ENCODE measurements around the gene PTPN12.
"Not testable (repeated sequence)": the region's sequence is repeated elsewhere in the genome, so short reads cannot be mapped to it uniquely, and the experiment has no call there.

The PTPN12 gene

GRCh38 chr7:77528368-77528767 is 8.7 kb upstream of the PTPN12 start:
- ChIA-PET POLR2A (ENCODE audit: low non-redundant PET) (interaction anchor here (0.9 kb wide), 1 partner anchor 8 kb away, joined by 4 read pairs; no protein-coding TSS in a partner anchor), CTCF (no interaction called here)
- no peak overlapping the region for H3K27ac ChIP-seq
- DNase-seq (ENCODE audit: low spot score): peak; percentile 7
- TF ChIP-seq, protein P1, sequence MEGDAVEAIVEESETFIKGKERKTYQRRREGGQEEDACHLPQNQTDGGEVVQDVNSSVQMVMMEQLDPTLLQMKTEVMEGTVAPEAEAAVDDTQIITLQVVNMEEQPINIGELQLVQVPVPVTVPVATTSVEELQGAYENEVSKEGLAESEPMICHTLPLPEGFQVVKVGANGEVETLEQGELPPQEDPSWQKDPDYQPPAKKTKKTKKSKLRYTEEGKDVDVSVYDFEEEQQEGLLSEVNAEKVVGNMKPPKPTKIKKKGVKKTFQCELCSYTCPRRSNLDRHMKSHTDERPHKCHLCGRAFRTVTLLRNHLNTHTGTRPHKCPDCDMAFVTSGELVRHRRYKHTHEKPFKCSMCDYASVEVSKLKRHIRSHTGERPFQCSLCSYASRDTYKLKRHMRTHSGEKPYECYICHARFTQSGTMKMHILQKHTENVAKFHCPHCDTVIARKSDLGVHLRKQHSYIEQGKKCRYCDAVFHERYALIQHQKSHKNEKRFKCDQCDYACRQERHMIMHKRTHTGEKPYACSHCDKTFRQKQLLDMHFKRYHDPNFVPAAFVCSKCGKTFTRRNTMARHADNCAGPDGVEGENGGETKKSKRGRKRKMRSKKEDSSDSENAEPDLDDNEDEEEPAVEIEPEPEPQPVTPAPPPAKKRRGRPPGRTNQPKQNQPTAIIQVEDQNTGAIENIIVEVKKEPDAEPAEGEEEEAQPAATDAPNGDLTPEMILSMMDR (conservative IDR thresholded peaks at IDR 0.05; ENCODE audit: low read depth): no peak

- no peak for DNase-seq (ENCODE audit: low spot score)
- CTCF ChIA-PET: interaction anchor here (0.6 to 0.7 kb wide), 2 partner anchors 36 to 73 kb away, joined by 3 read pairs; no protein-coding TSS in a partner anchor
- POLR2A ChIA-PET (ENCODE audit: low non-redundant PET): no interaction called here
- TF ChIP-seq, protein P1 (conservative IDR thresholded peaks at IDR 0.05; ENCODE audit: low read depth): no peak
- H3K27ac ChIP-seq: no peak overlapping the region
Measured at GRCh38 chr7:77529279-77529678, 7.8 kb upstream of the PTPN12 start.

DNA sequence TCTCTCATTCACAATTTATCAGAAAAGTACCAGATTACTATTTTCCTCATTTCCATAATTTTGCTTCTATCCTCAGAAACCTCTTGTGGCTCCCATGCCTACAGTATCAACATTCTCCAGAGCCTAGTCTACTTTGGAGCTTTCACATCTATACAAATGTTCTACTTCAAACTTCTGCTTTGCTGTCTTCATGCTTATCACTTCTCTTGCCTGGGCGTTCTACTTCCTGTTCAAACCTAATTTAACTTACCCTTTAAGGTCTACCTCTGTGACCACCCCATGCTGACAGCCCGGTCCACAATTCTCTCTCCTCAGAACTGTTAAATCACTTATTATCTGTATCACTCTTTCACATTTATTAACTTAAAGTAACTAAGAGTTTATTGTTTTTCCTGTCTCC is 6.1 kb upstream of the PTPN12 start:
- TF ChIP-seq, protein P1 (conservative IDR thresholded peaks at IDR 0.05; ENCODE audit: low read depth): no peak
- no peak overlapping the region for H3K27ac ChIP-seq
- no peak for DNase-seq (ENCODE audit: low spot score)
- ChIA-PET CTCF (no interaction called here), POLR2A (ENCODE audit: low non-redundant PET) (no interaction called here)

- ChIA-PET CTCF (no interaction called here), POLR2A (ENCODE audit: low non-redundant PET) (no interaction called here)
- H3K27ac ChIP-seq: no peak overlapping the region
- TF ChIP-seq, protein P1 (conservative IDR thresholded peaks at IDR 0.05; ENCODE audit: low read depth): no peak
- no peak for DNase-seq (ENCODE audit: low spot score)
Measured at GRCh38 chr7:77532247-77532646, 4.8 kb upstream of the PTPN12 start.

DNA sequence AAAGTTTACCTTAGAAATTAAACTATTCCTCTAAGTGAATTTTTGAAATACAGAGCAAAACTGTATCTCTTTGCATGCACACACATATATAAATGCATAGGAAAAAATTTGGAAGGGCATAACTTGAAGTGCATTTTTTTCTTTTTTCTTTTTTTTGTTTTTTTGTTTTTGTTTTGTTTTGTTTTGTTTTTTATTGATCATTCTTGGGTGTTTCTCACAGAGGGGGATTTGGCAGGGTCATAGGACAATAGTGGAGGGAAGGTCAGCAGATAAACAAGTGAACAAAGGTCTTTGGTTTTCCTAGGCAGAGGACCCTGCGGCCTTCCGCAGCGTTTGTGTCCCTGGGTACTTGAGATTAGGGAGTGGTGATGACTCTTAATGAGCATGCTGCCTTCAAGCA is 4.4 kb upstream of the PTPN12 start:
- POLR2A ChIA-PET (ENCODE audit: low non-redundant PET); H3K27ac ChIP-seq; CTCF ChIA-PET; DNase-seq (ENCODE audit: low spot score): not testable (repeated sequence)

GRCh38 chr7:77534046-77534445 is 3.0 kb upstream of the PTPN12 start:
- DNase-seq (ENCODE audit: low spot score); CTCF ChIA-PET; H3K27ac ChIP-seq; POLR2A ChIA-PET (ENCODE audit: low non-redundant PET): not testable (repeated sequence)

DNA sequence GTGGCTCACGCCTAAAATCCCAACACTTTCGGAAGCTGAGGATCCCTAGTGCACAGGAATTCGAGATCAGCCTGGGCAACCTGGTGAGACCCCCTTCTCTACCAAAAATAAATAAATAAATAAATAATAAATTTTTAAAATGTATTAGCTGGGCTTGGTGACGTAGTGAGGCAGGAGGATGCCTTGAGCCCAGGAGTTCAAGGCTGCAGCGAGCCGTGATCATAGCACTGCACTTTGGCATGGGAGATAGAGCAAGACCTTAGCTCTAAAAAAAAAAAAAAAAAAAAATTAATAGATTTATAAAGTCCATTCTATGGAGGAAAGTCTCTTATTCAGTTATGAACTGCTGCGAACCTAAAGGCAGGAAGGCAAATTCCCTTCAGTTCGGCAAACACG is 1.1 kb upstream of the PTPN12 start:
- no peak for DNase-seq (ENCODE audit: low spot score)
- peak overlapping the region; percentile 98 for H3K27ac ChIP-seq
- ChIA-PET POLR2A (ENCODE audit: low non-redundant PET) (interaction anchor here (0.5 to 1.1 kb wide), 3 partner anchors 8 to 140 kb away, joined by 3 to 4 read pairs (median 4); no protein-coding TSS in a partner anchor), CTCF (no interaction called here)
- TF ChIP-seq, protein P1 (conservative IDR thresholded peaks at IDR 0.05; ENCODE audit: low read depth): no peak
